Karpas-422 (cell line): ENCODE data around the gene MKNK1. TPM values are rescaled to one million over a fixed set of nuclear protein-coding genes. Genes with fewer than 3 reads are reported as not detected.

Source experiments
- DNase-seq: peaks from one replicate; pipeline ENCODE4 v3.0.0-alpha.2; 2015
- H2AFZ ChIP-seq: fragments of 200-600 bp; sonication (generic); 2 replicates; pipeline ENCODE4 v1.6.1; 2014; ENCODE audit warnings: antibody characterized with exemption, low read length, mixed read lengths
- H3K27ac ChIP-seq: fragments of 200-600 bp; sonication (generic); 2 replicates; pipeline ENCODE4 v1.5.1; 2014; ENCODE audit warnings: mild to moderate bottlenecking, low read length, moderate library complexity
- H3K27me3 ChIP-seq: fragments of 200-600 bp; sonication (generic); 2 replicates; pipeline ENCODE4 v1.6.1; 2014; ENCODE audit warnings: low read length, mixed read lengths
- H3K36me3 ChIP-seq: fragments of 200-600 bp; sonication (generic); 2 replicates; pipeline ENCODE4 v1.6.1; 2014; ENCODE audit warnings: low read length, mixed read lengths; ENCODE audit not compliant: insufficient read depth
- H3K4me1 ChIP-seq: fragments of 200-600 bp; sonication (generic); 2 replicates; pipeline ENCODE4 v1.6.1; 2014; ENCODE audit warnings: mild to moderate bottlenecking, low read length, mixed read lengths
- H3K4me2 ChIP-seq: fragments of 200-600 bp; sonication (generic); 2 replicates; pipeline ENCODE4 v1.6.1; 2014; ENCODE audit warnings: low read length, low read depth, mild to moderate bottlenecking; ENCODE audit not compliant: poor library complexity, severe bottlenecking
- H3K4me3 ChIP-seq: fragments of 200-600 bp; sonication (generic); 2 replicates; pipeline ENCODE4 v1.5.1; 2014; ENCODE audit warnings: mild to moderate bottlenecking, antibody characterized with exemption, low read length, mixed read lengths
- H3K79me2 ChIP-seq: fragments of 200-600 bp; sonication (generic); 2 replicates; pipeline ENCODE4 v1.6.1; 2014; ENCODE audit warnings: mild to moderate bottlenecking, low read length, mixed read lengths
- H3K9ac ChIP-seq: fragments of 200-600 bp; sonication (generic); 2 replicates; pipeline ENCODE4 v1.6.0; 2014; ENCODE audit warnings: low read length
- H3K9me2 ChIP-seq: fragments of 200-600 bp; sonication (generic), shearing (Covaris generic); replicated peaks from 2 replicates; pipeline ENCODE4 v1.6.0; 2014; ENCODE audit warnings: mild to moderate bottlenecking, low read length, moderate library complexity; ENCODE audit not compliant: insufficient read depth
- H3K9me3 ChIP-seq: fragments of 300-700, 200-600 bp; sonication (generic); 2 replicates; pipeline ENCODE4 v1.6.1; 2014; ENCODE audit warnings: low read length, mixed read lengths
- H4K20me1 ChIP-seq: fragments of 200-600 bp; sonication (generic); 2 replicates; pipeline ENCODE4 v1.6.1; 2014; ENCODE audit warnings: mild to moderate bottlenecking, antibody characterized with exemption, low read length, low read depth; ENCODE audit not compliant: insufficient read depth
- total RNA-seq: library from RNA; depleted of rRNA; stranded (reverse); fragments of >200 nt; shearing (Covaris generic); gene quantifications from 2 replicates; pipeline ENCODE4 v1.2.3, GENCODE V29; 2014; ENCODE audit warnings: low replicate concordance

Gene MKNK1
- total RNA-seq, 1 experiment from 2014 or later, result 14.0 TPM

- Histone ChIP-seq H3K9me3 (no peaks in the 10 kb centered on the region), H3K9ac (no peak overlapping the region), H3K27me3 (no peaks in the 10 kb centered on the region), H3K4me2 (no peak overlapping the region), H3K36me3 (no peaks in the 10 kb centered on the region), H3K4me1 (no peaks in the 10 kb centered on the region; the same call in 1 of the 2 replicates), H4K20me1 (no peaks in the 10 kb centered on the region), H3K4me3 (no peak overlapping the region), H3K27ac (no peak overlapping the region), H2AFZ (no peak overlapping the region), H3K9me2 (no peaks in the 10 kb centered on the region), H3K79me2 (no peaks in the 10 kb centered on the region)
- no peak for DNase-seq
These were observed 60.1 kb downstream of the MKNK1 start for GRCh38 chr1:46543761-46544560.

GRCh38 chr1:46543382-46543760, 60.7 kb downstream of the MKNK1 start:
- no peaks in the 10 kb centered on the region for H3K36me3 ChIP-seq
- H3K27me3 ChIP-seq, result no peaks in the 10 kb centered on the region
- no peak overlapping the region for H3K9ac ChIP-seq

DNA sequence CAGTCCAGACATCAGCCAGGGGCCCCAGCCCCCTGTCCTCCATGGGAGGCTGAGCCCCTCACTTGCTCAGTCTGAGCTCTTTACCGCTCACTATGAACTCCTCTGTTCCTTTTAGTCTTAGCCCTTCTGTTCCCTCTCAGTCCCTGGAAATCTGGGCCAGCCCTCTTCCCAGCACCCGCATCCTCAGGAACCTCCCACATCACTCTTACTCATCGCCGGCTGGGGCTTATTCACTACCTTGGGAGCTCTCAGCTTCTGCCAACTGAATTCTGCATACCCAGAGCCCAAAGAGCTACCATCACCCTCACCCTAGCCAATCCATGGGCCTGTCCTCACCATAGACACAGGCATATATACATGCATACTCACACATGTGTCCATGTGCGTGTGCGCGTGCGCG, 64.1 kb downstream of the MKNK1 start:
- H3K4me1 ChIP-seq, result no peaks in the 10 kb centered on the region
- H4K20me1 ChIP-seq, result 0 out of 2 replicates have a peak, but pooled peaks cover 3% of the 10 kb centered on the region
- H3K4me3 ChIP-seq, result no peak overlapping the region
- H3K4me2 ChIP-seq, result no peak overlapping the region
- H3K9me2 ChIP-seq, result no peaks in the 10 kb centered on the region
- no peaks in the 10 kb centered on the region for H3K36me3 ChIP-seq
- H3K9me3 ChIP-seq, result no peaks in the 10 kb centered on the region
- H3K27me3 ChIP-seq, result no peaks in the 10 kb centered on the region
- no peak overlapping the region for H3K27ac ChIP-seq
- DNase-seq, result no peak
- no peak overlapping the region for H3K9ac ChIP-seq
- H3K79me2 ChIP-seq, result no peaks in the 10 kb centered on the region
- no peak overlapping the region for H2AFZ ChIP-seq

More at GRCh38 chr1:46543382-46543760, 60.7 kb downstream of the MKNK1 start:
- Histone ChIP-seq H2AFZ (no peak overlapping the region), H4K20me1 (no peaks in the 10 kb centered on the region), H3K79me2 (no peaks in the 10 kb centered on the region), H3K4me1 (no peaks in the 10 kb centered on the region; the same call in 1 of the 2 replicates), H3K9me3 (no peaks in the 10 kb centered on the region), H3K9me2 (no peaks in the 10 kb centered on the region), H3K27ac (no peak overlapping the region), H3K4me2 (no peak overlapping the region), H3K4me3 (no peak overlapping the region)
- no peak for DNase-seq

DNA sequence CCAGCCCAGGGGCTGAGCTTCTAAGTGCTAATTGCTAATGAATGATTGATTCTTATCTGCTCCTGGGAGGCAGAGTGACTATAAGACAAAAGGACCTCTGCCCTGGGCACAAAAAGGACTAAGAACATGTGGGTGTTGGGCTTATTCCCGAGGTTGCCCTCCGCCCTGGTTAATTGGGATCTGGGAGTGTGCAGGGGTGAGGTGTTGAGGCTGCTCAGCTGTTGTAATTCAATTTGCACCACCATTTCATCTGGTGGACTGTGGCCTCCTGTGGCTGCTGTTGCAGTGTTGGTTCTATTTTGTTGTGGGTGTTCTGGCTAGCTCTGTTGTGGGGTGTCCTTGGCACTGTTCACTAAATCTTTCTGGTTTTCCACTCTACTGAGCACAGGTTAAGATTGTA, 65.9 kb downstream of the MKNK1 start:
- Histone ChIP-seq H3K36me3 (no peaks in the 10 kb centered on the region), H3K9me3 (no peaks in the 10 kb centered on the region), H2AFZ (no peak overlapping the region), H3K79me2 (no peaks in the 10 kb centered on the region), H3K4me2 (no peak overlapping the region), H4K20me1 (0 out of 2 replicates have a peak, but pooled peaks cover 3% of the 10 kb centered on the region), H3K9me2 (no peaks in the 10 kb centered on the region), H3K27me3 (no peaks in the 10 kb centered on the region), H3K27ac (no peak overlapping the region), H3K4me1 (no peaks in the 10 kb centered on the region), H3K4me3 (no peak overlapping the region), H3K9ac (no peak overlapping the region)
- DNase-seq, result no peak

GRCh38 chr1:46537651-46538050, 66.4 kb downstream of the MKNK1 start:
- no peaks in the 10 kb centered on the region for H3K9me3 ChIP-seq
- no peak overlapping the region for H2AFZ ChIP-seq
- no peaks in the 10 kb centered on the region for H3K4me1 ChIP-seq
- no peaks in the 10 kb centered on the region for H3K9me2 ChIP-seq
- H3K9ac ChIP-seq, result no peak overlapping the region
- no peaks in the 10 kb centered on the region for H3K36me3 ChIP-seq
- no peak overlapping the region for H3K4me3 ChIP-seq
- H4K20me1 ChIP-seq, result 0 out of 2 replicates have a peak, but pooled peaks cover 3% of the 10 kb centered on the region
- H3K79me2 ChIP-seq, result no peaks in the 10 kb centered on the region
- H3K4me2 ChIP-seq, result no peak overlapping the region
- H3K27ac ChIP-seq, result no peak overlapping the region
- H3K27me3 ChIP-seq, result no peaks in the 10 kb centered on the region
- no peak for DNase-seq

GRCh38 chr1:46536527-46536926, 67.5 kb downstream of the MKNK1 start:
- no peaks in the 10 kb centered on the region for H3K9me2 ChIP-seq
- H2AFZ ChIP-seq, result no peak overlapping the region
- H3K36me3 ChIP-seq, result no peaks in the 10 kb centered on the region
- 0 out of 2 replicates have a peak, but pooled peaks cover 3% of the 10 kb centered on the region for H4K20me1 ChIP-seq
- H3K27ac ChIP-seq, result no peak overlapping the region
- no peak overlapping the region for H3K9ac ChIP-seq
- H3K79me2 ChIP-seq, result no peaks in the 10 kb centered on the region
- no peaks in the 10 kb centered on the region for H3K9me3 ChIP-seq
- no peak overlapping the region for H3K4me3 ChIP-seq
- no peak overlapping the region for H3K4me2 ChIP-seq
- no peak for DNase-seq
- no peaks in the 10 kb centered on the region for H3K4me1 ChIP-seq
- no peaks in the 10 kb centered on the region for H3K27me3 ChIP-seq

DNA sequence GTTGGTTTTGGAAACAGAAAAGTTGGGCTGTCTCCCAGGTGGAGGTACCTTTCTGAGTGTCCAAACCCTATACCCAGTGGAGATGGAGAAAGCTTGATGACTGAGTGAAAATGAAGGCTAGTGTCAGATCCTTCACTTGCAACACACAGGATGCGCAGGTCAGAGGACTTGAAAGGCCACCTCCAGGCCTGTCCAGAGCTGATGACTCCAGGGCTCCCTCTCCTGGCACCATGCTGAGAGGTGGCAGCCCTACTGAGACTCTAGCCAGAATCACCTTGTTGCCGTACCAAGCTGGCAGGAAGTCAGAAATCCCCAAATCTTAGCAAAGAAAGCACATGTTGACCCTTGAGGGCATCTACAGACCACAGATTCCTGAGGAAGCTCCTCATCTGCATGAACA, 69.0 kb downstream of the MKNK1 start:
- Histone ChIP-seq H3K9me3 (no peaks in the 10 kb centered on the region), H3K79me2 (no peaks in the 10 kb centered on the region), H3K9me2 (no peaks in the 10 kb centered on the region), H4K20me1 (0 out of 2 replicates have a peak, but pooled peaks cover 3% of the 10 kb centered on the region), H3K27me3 (no peaks in the 10 kb centered on the region), H3K36me3 (no peaks in the 10 kb centered on the region), H3K27ac (no peak overlapping the region), H2AFZ (no peak overlapping the region), H3K4me1 (no peaks in the 10 kb centered on the region), H3K4me3 (no peak overlapping the region), H3K4me2 (no peak overlapping the region), H3K9ac (no peak overlapping the region)
- peak; percentile 70 for DNase-seq

DNA sequence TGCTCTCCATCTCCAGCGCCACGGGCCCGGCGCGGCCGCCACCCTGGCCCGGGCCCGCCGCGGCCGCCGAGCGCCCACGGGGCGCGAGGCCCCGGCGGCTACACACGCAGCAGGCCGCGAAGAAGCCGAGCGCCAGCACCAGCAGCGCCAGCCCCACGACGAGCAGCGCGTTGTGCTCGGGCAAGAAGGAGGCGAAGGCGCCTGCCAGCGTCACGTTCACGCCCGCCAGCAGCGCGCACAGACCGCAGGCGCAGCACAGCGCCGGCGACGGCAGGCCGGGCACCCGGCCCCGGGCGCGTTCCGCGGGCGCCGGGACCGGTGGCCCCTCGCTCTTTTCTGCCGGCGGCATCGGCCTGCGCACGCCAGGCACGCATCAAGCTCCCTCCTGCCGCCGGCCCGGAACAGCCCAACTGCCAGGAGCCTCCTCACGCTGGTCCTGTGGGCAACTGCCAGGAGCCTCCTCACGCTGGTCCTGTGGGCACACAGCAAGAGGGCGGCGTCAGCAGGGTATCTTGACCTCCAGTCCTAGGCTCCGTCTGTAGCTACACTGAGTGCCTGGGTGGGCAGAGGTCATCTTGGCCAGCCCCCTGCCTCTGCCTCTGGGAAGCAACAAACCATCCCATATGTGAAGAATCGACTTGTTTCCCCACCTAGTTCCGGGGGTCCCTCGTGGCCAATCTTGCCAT, 70.7 kb downstream of the MKNK1 start:
- H3K27ac ChIP-seq, result no peak overlapping the region
- no peaks in the 10 kb centered on the region for H3K4me1 ChIP-seq
- no peaks in the 10 kb centered on the region for H3K27me3 ChIP-seq
- 0 out of 2 replicates have a peak, but pooled peaks cover 3% of the 10 kb centered on the region for H4K20me1 ChIP-seq
- no peaks in the 10 kb centered on the region for H3K79me2 ChIP-seq
- H3K9ac ChIP-seq, result no peak overlapping the region
- H3K4me2 ChIP-seq, result no peak overlapping the region
- H3K9me2 ChIP-seq, result no peaks in the 10 kb centered on the region
- no peak overlapping the region for H3K4me3 ChIP-seq
- DNase-seq, result no peak
- no peaks in the 10 kb centered on the region for H3K36me3 ChIP-seq
- no peak overlapping the region for H2AFZ ChIP-seq
- H3K9me3 ChIP-seq, result no peaks in the 10 kb centered on the region
